Activated T-cell treated with anti-CD3 and anti-CD28 coated beads, Interleukin-2, amount 50 U/mL, for 48 hours (primary cell): Measurements from ENCODE around the gene LRP4.

Experiments used
- DNase-seq, 2 experiments: peaks; one replicate each; pipeline ENCODE4 v3.0.0-alpha.2; 2020

The LRP4 gene

DNA sequence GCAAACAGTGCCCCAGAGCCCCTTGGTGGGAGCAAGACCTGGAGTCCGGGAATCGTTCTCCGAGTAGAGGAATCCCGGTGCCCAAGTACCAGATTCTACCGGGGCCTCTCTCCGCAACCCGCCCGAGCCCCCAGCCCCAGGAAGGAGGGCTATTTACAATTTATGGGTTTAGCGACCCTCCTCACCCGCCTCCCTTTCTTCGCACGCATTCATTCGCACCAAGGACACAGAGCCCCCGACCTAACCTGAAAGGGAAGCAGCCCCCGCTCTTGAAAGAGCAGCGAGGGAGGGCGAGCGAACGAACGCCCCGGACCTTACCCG, 628 bp downstream of the LRP4 start:
- peak; percentile 28 to 30 for DNase-seq

DNA sequence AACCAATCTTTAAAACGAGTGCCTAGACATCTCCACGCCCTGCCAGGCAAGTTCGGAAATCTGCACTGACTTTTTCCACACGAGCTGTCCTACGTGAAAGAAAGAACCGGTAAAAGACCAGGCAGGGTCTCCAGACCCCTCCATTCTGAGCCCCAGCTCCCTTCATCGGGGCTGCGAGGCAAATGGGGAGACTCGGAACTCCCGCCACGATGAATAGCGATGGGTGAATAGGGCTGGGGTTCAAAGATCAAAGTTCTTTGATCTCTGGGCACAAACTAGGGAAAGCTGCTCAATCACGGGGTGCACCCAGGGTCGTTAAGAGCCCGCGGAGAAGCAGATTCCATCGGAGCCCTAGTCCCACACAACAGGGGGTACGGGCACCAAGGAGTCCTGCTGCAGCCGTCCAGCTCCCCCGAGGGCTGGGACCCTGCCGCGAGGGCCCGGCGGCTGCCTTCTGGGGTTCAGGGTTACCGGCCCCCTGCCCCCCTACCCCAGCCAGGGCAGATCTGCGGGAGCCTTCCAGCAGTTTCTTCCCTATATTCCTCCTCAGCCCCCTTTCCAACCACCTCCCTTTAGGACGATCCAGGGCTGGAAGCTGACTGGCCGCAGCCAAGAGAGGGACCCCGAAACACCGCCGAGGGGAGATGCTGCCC, 1.1 kb downstream of the LRP4 start:
- peak; percentile 31 to 48 for DNase-seq

DNA sequence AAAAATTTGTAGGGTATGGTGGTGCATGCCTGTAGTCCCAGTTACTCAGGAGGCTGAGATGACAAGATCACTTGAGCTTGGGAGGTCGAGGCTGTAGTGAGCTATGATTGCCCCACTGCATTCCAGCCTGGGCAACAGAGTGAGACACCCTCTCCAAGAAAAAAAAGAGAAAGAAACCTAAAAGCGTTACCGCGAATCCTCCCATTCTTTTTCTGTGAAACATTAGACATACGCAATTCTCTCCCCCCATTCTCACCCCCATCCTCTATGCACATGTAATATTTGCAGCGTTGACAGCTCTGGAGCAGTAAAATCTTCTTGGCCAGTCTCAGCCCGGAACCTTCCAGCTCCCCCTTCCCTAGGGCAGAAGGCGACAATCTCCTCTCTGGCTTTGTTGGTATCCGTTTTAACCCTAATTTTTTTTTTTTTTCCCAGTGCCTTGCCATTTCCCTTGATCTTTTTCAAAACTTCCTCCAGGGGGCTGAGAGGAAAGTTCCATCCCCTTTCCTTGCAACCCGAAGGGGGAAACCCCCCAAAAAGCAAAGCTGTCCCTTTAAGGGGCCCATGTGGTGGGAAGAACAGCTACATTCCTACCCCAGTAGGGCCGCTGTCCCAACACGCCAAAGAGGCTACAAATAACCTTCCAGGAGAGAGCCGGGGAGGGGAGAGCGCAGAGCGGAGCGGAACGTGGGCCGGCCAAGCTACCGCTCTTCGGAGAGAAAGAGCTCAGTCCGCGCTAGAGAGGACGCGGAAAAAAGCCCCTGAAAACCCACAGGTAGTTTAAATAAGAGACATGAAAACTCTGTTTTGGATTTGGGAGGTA, 1.9 kb downstream of the LRP4 start:
- DNase-seq: peak in 1 of 2 experiments; percentile 38

DNA sequence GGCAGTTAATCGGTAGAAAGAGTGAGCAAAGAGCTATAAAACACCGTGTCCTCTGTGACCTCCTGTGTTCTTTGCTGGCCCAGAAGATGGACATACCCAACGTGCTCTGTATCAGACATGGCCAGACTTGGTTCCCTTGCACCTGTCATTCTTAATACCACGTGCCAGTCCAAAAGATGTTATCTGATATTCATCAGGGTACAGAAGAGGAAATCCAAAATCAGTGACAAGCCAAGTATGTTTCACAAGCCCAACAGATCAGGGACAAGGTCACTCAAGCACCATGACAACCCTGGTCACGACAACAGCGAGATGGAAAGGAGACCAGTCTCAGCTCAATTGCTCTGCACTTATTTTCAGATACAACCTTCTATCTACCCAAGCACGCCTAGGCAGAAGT, 3.4 kb downstream of the LRP4 start:
- DNase-seq: no peak

DNA sequence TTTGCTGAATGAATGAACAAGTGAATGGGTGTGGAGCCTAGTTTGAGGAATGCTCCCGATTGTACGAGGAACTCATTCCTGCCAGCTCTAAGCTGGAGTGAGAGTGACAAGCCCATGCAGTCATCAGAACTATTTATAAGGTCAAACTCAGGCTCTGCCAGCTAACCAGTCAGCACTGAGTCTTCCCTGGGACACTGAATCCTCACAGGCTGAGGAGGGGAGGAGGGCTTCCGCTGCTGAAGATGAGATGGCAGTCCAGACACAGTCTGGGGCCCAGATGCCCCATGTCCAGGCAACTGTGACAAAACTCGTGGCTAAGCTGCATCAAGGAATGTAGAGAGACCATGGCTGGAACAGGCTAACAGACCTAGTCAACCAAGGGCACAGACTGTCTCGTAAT, 4.0 kb downstream of the LRP4 start:
- no peak for DNase-seq

DNA sequence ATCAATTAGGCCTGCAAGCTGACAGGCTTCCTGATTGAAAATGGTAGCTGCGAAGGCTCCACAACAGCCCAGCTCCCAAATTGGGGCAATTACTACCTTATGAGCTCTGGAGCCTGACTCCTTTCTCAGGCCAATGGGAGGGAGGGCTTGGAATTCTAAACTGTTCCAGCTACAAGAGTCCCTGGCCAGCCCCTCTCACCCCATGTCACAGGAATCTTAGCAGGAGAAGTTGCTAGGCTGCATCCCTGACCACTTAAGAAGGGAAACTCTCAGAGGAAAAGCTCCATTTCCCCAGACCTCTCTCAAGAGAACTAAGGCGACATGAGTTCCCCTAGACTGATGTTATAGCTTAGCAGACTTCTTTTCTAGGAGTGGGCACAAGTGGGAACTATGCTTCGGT, 4.9 kb downstream of the LRP4 start:
- DNase-seq: no peak

DNA sequence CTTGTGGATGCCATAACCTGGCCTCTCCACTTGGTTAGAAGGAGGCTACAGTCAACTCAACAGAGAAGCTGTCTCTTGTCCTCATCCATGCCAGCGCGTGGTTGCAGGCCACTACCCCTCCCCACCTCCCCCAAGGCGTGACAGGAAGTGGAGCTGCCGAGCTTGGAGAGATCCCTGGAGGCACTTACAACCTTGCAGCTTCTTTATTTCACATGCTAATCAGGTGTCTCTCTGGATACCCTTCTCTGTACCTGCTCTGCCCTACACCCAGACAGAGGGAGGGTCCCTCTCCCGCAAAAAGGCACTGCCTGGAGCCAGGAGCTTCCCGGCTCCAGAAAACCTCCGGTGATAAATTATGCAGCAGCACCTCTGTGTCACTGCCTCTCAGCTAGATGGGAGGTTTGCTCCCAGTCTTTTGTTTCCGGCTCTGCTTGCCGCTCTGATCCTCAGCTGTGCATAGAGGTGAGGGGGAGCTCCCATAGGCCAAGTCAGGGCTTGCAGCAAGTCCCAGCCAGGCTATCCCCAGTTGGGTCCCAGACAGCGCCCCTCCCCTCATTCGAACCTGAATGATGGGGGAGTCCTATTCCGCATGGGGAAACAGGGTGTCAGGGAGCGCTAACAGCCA, 5.7 kb downstream of the LRP4 start:
- no peak for DNase-seq

DNA sequence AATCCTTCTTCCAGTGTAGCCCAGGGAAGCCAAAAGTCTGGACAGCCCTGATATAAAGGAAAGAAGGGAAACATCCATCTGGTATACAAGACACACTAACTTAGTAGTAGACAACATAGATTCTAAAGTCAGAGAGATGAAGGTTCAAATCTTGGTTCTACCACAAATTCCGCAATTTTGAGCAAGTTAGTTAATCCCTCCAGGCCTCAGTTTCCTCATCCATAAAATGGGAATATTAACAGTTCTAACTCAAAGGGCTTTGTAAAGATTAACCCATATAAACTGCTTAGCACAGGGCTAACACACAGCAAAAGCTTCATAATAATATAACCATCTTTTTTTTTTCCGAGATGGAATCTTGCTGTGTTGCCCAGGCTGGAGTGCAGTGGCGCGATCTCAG, 10.7 kb downstream of the LRP4 start:
- DNase-seq: no peak

DNA sequence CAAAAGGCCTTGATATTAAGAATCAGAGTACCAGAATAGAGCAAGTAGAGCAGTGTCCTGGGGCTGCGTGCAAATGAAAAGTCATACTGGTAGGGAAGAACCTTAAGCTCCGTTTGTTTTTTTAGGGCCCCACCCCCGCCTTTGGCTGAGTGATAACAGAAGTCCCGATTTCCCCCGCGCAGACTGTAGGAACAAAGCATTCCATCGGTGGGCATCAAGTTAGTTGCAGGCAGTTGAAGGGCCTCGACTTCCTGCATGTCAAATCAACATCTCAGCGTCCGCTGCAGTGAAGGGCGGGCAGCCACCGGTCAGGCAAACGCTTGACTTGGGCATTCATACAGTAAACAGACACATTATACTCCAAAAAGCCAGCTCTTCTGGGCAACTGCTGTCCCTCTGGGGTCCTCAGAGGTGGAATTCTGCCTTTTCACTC, 11.7 kb downstream of the LRP4 start:
- DNase-seq: no peak

DNA sequence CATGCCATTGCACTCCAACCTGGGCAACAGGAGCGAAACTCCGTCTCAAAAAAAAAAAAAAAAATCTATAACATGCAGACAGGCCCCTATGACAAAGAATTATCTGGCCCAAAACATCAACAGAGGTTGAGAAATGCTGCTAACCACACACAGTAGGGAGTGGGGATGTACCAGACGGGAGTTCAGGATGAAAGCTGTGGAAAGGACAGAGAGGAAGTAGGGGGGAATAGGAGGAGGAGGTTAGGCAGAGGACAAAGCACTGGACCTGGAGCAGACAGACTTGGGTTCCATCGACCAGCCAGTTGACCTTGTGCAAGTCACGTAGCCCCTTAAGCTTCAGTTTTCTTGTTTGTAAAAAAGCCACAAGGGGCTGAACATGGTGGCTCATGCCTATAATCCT, 12.5 kb downstream of the LRP4 start:
- no peak for DNase-seq

DNA sequence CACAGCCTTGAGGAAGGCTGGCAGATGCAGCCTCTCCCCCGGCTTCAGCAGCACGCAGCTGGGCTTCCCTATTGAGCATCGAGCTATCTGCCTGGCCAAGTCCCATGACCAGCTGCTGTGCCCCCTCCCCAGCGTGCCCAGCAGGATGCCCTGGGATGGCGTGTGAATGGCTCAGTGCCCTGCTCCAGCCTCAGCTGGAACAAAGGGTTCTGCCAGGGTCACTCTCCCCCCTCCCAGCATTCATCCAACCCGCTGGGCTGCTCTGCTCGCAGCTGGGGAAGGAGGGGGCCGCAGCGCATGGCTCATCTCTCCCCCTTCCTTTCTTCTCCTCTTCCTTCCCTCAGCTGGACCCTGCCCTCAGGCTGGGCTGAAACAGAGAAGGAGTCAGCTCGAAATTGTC, 14.5 kb downstream of the LRP4 start:
- no peak for DNase-seq

DNA sequence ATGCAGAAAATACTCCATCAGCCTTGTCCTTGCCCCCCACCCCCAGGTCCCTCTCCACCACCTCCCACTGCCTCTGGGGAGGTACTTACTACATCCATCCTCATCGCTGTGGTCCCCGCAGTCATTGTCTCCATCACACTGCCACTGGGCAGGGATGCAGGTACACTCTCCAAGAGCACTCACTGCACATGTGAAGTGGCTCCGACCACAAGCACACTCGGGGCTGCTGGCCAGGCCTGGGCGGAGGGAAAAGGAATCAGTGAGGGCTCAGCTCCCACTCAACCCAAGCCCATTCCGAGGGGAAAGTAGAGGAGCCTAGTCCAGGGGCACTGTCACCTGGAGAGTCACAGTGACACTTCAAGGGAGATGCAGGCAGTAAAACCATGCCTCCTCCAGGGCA, 15.7 kb downstream of the LRP4 start:
- no peak for DNase-seq

DNA sequence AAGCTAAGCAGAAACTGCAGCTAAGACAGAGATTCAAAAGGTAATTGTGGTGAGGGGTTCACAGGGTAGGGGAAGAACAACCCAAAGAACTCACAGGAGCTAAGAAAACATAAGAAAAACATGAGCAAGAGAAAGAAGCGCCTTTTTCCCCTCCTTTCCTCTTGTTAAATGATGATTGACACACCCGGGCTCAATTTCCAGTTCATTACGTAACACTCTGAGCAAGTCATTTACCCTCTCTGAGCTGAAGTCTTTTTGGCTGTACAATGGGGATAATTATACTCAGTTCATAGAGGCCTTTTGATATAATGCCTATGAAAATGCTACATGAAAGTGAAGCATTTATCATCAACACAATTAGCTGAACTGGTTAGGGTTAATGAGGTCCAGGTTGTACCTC, 17.2 kb downstream of the LRP4 start:
- DNase-seq: no peak

DNA sequence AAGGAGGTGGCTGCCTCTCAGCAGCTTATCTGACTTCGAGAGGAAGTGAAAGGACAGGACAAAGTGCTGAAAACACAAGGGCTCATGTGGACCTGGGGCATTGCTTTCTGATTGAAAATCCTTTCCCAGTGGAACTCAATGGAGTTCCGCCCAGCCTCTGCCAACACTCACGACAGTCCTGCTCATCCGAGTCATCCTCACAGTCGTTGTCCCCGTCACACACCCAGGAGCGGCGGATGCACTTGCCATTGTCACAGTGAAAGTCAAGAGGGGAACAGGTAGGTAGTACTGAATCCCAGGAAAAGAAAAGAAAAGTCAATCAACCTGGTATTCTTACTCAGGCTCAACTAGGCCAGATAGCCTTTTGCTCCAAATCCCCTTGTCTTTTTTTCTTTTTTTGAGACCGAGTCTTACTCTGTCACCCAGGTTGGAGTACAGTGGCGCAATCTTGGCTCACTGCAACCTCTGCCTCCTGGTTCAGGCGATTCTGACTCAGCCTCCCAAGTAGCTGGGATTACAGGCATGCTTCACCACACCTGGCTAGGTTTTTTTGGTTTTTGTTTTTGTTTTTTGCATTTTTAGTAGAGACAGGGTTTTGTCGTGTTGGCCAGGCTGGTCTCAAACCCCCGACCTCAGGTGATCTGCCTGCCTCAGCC, 18.1 kb downstream of the LRP4 start:
- no peak for DNase-seq

DNA sequence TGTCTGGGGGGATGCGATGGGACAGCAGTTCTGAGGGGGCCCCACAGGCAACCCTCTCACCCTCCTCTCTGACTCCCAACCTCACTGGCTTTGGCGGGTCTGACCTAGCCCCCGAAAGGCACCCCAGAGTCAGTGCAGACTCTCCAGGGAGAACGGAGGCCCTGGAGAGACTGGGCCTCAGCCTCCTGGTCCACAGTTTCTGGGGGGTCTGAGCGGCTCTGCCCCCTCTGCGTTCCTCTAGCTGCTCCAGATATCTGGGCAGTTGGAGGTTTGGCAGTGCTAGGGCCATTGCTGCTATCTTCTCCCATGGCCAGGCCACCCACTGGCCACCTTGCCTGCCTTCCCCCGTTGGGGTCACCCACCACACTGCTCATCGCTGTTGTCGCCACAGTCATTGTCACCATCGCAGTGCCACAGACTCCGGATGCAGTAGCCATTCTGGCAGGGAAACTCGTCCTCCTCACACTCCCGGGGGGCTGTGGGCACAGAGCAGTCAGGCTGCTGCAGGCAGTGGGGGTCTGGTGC, 18.8 kb downstream of the LRP4 start:
- no peak for DNase-seq

DNA sequence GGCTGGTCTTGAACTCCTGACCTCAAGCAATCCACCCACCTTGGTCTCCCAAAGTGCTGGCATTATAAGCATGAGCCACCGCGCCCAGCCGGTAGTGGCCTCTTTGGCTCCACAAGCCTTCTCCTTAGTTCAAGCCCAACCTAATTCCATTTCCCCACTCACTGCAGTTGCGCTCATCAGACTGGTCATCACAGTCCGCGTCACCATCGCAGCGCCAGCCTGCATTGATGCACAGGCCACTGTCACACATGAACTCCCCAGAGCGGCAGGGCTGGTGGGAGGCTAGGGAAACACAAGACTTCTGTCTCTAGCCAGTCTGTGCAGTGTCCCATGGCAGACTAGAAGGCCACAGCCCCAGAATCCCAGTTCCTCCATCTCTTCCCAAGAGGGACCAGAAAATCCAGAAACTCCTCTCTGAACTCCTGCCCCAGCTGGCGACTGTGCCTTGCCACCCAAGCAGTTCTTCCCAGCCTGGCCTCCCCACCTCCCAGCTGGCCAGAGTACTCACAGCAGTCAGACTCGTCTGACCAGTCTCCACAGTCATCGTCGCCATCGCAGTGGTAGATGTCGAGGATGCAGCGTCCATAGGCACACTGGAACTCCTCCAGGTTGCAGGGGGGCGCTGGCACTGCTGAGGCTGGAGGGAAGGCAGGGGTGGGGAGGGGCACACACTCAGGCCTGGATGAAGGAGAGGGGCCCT, 19.8 kb downstream of the LRP4 start:
- DNase-seq: no peak

DNA sequence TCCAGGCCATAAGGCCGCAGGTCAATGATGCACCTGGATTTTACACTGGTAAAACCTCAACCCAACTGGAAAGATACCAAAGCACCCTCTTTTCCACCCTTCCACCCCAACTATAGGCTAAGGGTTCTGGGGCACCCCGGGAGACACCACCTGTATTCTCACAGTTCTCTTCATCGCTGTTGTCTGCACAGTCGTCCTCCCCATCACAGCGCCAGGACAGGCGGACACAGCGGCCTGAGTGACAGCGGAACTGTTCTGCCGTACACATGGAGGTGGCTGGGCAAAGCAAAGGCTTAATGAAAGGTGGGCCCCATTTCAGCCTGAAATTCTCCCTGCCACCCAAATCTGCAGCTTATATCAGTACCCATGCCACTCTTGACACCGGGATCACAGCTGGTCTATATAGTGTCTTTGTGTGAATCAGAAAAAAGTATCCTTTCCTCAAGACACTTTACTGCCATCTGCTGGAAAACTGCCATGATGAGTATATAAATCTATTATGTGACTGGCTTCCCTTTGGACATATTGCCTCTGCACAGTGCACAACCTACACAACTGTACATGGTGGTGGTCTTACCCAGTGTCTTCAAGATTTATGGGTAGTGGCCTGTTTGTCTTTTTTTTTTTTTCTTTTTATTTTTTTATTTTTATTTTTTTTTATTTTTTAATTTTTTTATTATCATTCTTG, 21.5 kb downstream of the LRP4 start:
- no peak for DNase-seq

DNA sequence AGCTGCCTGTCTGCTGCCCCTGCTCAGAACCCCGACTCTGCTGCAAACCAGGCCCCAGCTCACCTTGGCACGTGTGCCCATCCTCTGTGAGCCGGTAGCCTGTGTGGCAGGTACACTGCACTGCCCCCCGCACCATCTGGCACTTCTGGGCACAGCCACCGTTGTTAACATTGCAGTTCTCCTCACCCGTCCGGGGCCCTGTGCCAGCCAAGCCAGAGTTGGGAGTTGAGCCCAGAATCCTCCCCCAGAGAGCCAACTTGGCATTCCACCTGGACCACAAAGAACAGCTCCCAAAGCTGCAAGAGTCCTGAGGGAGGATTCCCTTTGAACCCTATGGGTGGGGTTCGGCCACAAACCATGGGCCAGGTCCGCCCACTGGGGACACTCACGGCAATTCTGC, 22.5 kb downstream of the LRP4 start:
- no peak for DNase-seq

DNA sequence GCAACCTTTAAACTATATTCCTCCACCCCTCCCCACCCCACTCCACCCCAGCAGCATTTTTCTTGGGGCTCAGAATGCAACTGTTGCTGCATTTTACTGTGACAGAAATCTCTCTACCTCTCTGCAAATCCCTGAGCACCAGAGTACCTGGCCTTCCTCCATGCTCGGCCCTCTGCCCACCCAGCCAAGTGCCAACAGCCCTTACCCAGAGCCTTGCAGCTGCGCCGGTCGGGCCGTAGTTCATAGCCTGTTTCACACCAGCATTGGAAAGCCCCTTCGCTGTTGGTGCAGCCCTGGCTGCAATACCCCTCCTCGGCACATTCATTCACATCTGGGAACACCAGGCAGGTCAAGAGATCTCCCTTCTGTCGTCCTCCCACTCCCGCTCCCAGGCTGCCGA, 23.4 kb downstream of the LRP4 start:
- no peak for DNase-seq

DNA sequence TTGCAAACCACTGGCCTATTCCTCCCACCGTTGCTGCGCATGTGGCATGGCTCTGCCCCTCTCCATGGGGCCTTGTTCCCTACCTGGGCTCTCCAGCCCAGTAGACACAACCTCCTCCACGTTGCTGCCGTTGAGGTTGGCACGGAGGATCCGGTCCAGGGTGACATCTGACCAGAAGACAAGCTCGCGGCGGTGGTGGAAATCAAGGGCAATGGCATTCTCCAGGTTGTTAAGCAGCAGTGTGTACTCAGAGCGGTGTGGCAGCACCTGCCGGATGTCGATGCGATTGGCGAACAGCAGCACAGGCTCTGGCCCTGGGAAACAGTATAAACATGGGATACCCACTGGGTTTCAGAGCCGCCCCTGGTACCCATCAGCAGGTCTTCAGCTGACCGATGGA, 23.8 kb downstream of the LRP4 start:
- no peak for DNase-seq

DNA sequence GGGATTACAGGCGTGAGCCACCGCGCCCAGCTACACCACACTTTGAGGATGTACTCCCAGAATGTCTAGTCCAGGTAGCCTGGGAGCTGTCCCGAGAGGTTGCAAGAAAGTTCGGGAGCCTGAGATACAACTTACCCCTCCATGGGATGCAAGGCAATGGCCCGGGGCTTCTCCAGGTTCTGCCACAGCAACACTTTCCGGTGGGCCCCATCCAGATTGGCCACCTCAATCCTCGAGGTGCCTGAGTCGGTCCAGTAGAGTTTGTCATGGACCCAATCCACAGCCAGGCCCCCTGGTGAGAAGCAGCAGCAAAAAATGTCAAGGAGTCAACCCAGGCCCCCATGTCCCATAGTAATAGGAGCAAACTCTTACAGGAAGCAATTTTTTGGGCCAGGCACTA, 25.5 kb downstream of the LRP4 start:
- DNase-seq: no peak

DNA sequence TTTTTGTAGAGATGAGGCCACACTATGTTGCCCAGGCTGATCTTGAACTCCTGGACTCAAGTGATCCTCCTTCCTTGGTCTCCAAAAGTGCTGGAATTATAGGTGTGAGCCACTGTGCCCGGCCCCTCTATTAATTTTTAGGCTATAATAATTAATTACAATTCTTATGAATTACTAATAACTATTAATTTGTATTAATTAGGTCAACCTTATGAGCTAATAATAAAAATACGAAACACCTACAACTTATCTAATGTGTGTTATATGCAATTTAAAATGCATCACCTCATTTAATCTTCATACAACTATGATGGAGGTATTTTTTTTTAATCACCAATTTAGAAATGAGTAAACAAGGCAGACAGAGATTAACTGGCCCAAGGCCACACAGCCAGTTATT, 26.2 kb downstream of the LRP4 start:
- DNase-seq: no peak
